Endothelial cell of umbilical vein (primary cell): ENCODE results near the gene KIRREL1. TPM values are rescaled to one million over a fixed set of nuclear protein-coding genes. Genes with fewer than 3 reads are reported as not detected.

Experiments used
- BruUV-seq: library from RNA; stranded (reverse); fragments of 400-500 nt; replicated peaks from 2 replicates; lab custom pipeline; 2021; lab: Mats Ljungman, UMichigan
- CTCF ChIA-PET: fragments of 300-600, 350-600 bp; sonication (Branson Sonifier 250); formaldehyde crosslinking; loops from one replicate; lab custom pipeline; 2021; ENCODE audit warnings: antibody characterized with exemption, inconsistent platforms; lab: Charles Lee
- POLR2A ChIA-PET: fragments of 300-600, 350-600 bp; sonication (Branson Sonifier 250); formaldehyde crosslinking; loops from one replicate; lab custom pipeline; 2021; ENCODE audit warnings: antibody characterized with exemption, inconsistent platforms; lab: Charles Lee
- DNase-seq: peaks from one replicate; pipeline ENCODE4 v3.0.0-alpha.2; 2011; ENCODE audit warnings: low read depth, low spot score
- FAIRE-seq: peaks from 2 replicates; lab custom pipeline; 2011; peaks lifted over from hg19 to GRCh38; lab: Jason Lieb, UNC
- H2AFZ ChIP-seq: 2 replicates; pipeline ENCODE4 v1.6.0; 2012; ENCODE audit warnings: low read depth, low read length, control low read depth, inconsistent platforms
- H3K27ac ChIP-seq: 2 replicates; pipeline ENCODE4 v1.5.1; 2011; ENCODE audit warnings: low read depth, mild to moderate bottlenecking, control low read depth, low read length, moderate library complexity; ENCODE audit not compliant: insufficient read depth
- H3K27me3 ChIP-seq, 2 experiments: 2 replicates each; pipeline versions ENCODE4 v1.6.0 to v1.6.1; 2011; ENCODE audit warnings: low read length in 2 of 2, mixed read lengths in 1 of 2; ENCODE audit not compliant: control insufficient read depth in 2 of 2, insufficient read depth in 2 of 2
- H3K36me3 ChIP-seq, 2 experiments: 2 replicates in 1 of 2; 3 replicates in 1 of 2; pipeline ENCODE4 v1.5.1; 2011; ENCODE audit warnings: low read length in 2 of 2, mild to moderate bottlenecking in 1 of 2, moderate library complexity in 1 of 2; ENCODE audit not compliant: control insufficient read depth in 2 of 2, insufficient read depth in 2 of 2; ENCODE audit errors: extremely low read depth in 1 of 2
- H3K4me1 ChIP-seq: 3 replicates; pipeline ENCODE4 v1.5.1; 2011; ENCODE audit warnings: mild to moderate bottlenecking, low read length; ENCODE audit not compliant: control insufficient read depth, insufficient read depth; ENCODE audit errors: extremely low read depth
- H3K4me2 ChIP-seq: 2 replicates; pipeline ENCODE4 v1.6.1; 2011; ENCODE audit warnings: low read length, control low read depth, mixed read lengths; ENCODE audit not compliant: insufficient read depth
- H3K4me3 ChIP-seq, 3 experiments: fragments of 200-600 bp in 1 of 3; sonication (generic), shearing (Covaris generic) in 1 of 3; replicated peaks in 1 of 3; 2 replicates each; pipeline ENCODE4 v1.5.1; 2011 to 2016; ENCODE audit warnings: control low read depth in 3 of 3, low read length in 3 of 3, mild to moderate bottlenecking in 2 of 3, inconsistent platforms in 1 of 3, low read depth in 1 of 3, moderate library complexity in 1 of 3; ENCODE audit not compliant: insufficient read depth in 1 of 3
- H3K79me2 ChIP-seq: 2 replicates; pipeline ENCODE4 v1.6.0; 2012; ENCODE audit warnings: low read length, inconsistent platforms; ENCODE audit not compliant: control insufficient read depth, insufficient read depth
- H3K9ac ChIP-seq: replicated peaks from 2 replicates; pipeline ENCODE3; 2011; ENCODE audit warnings: low read length, control low read depth; ENCODE audit not compliant: insufficient read depth; ENCODE audit errors: extremely low read depth
- H3K9me1 ChIP-seq: replicated peaks from 3 replicates; pipeline ENCODE4 v1.6.0; 2011; ENCODE audit warnings: mild to moderate bottlenecking, low read length; ENCODE audit not compliant: control insufficient read depth, insufficient read depth; ENCODE audit errors: extremely low read depth
- H3K9me3 ChIP-seq: replicated peaks from 2 replicates; pipeline ENCODE4 v1.5.1; 2012; ENCODE audit warnings: low read length, inconsistent platforms; ENCODE audit not compliant: control insufficient read depth, insufficient read depth
- H4K20me1 ChIP-seq: replicated peaks from 2 replicates; pipeline ENCODE3; 2011; ENCODE audit warnings: mild to moderate bottlenecking, low read length; ENCODE audit not compliant: control insufficient read depth, insufficient read depth; ENCODE audit errors: extremely low read depth
- CTCF ChIP-seq, 2 donors: IDR thresholded peaks; 1 replicate in 1 of 2; 2 replicates in 1 of 2; pipeline ENCODE4 v1.5.1; 2011; ENCODE audit warnings: low read length in 2 of 2, mild to moderate bottlenecking in 2 of 2, moderate library complexity in 2 of 2, control low read depth in 1 of 2, inconsistent platforms in 1 of 2, low read depth in 1 of 2; ENCODE audit not compliant: insufficient read depth in 1 of 2; ENCODE audit errors: extremely low read depth in 1 of 2
- FOS ChIP-seq: IDR thresholded peaks from 2 replicates; pipeline ENCODE4 v1.6.1; 2011; ENCODE audit warnings: mild to moderate bottlenecking, low read length, moderate library complexity, borderline replicate concordance; ENCODE audit not compliant: insufficient read depth
- GATA2 ChIP-seq: IDR thresholded peaks from 2 replicates; pipeline ENCODE4 v1.7.0; 2011; ENCODE audit warnings: low read depth, mild to moderate bottlenecking, moderate library complexity, mixed read lengths, low read length; ENCODE audit not compliant: insufficient read length, insufficient read depth
- MAX ChIP-seq: IDR thresholded peaks from 2 replicates; pipeline ENCODE4 v1.6.1; 2011; ENCODE audit not compliant: insufficient read depth, insufficient read length
- POLR2A ChIP-seq: IDR thresholded peaks from 2 replicates; pipeline ENCODE4 v1.6.1; 2012; ENCODE audit warnings: low read depth, mild to moderate bottlenecking, control low read depth, low read length
- dilution Hi-C: fragments of 300-500 bp; cut with MboI; formaldehyde crosslinking; loops from one replicate; pipeline ENCODE4 v1.15.0; 2019; ENCODE audit warnings: low sequenced_read_pairs; ENCODE audit not compliant: extremely low pct_ligation_motif_present
- intact Hi-C: fragments of 100-400 bp; cut with micrococcal nuclease; formaldehyde crosslinking; loops from one replicate; pipeline ENCODE4 v1.10.0; 2022
- polyA plus RNA-seq, 4 experiments: library from polyadenylated mRNA; depleted of rRNA in 3 of 4; stranded (reverse) in 3 of 4; unstranded in 1 of 4; fragments of >200 nt; gene quantifications; 2 replicates each; pipeline versions ENCODE4 v1.2.1 to v1.2.3, GENCODE V29; 2011 to 2012; ENCODE audit warnings: missing spikeins in 1 of 4
- total RNA-seq: library from RNA; stranded (reverse); gene quantifications from 2 replicates; pipeline ENCODE4 v1.2.3, GENCODE V29; 2021

Gene KIRREL1
- total and polyA plus RNA-seq, 2 donors (not counting 3 experiments of a cell fraction or from before 2014, with no cell fraction given), result 35.6 to 57.6 TPM

GRCh38 chr1:158105352-158106095, 112.1 kb downstream of the KIRREL1 start:
- TF ChIP-seq POLR2A, result no peak
- TF ChIP-seq CTCF (IDR thresholded peaks at IDR 0.05; ENCODE audit: extremely low read depth in 1 of 2, insufficient read depth in 1 of 2, low read depth in 1 of 2, low read length in 2 of 2), result no peak
- TF ChIP-seq GATA2, result no peak
- no peak for TF ChIP-seq MAX
- TF ChIP-seq FOS, result no peak
- FAIRE-seq (no peak), DNase-seq (no peak)
- Histone ChIP-seq H2AFZ (no peak overlapping the region), H3K4me1 (peaks cover 12% of the 10 kb centered on the region), H3K9me1 (no peaks in the 10 kb centered on the region), H3K27me3 (peaks cover 26 to 37% of the 10 kb centered on the region in 2 experiments), H3K27ac (no peak overlapping the region), H3K9me3 (no peaks in the 10 kb centered on the region), H3K9ac (no peak overlapping the region), H3K4me2 (no peak overlapping the region), H3K36me3 (no peaks in the 10 kb centered on the region), H4K20me1 (no peaks in the 10 kb centered on the region), H3K79me2 (no peaks in the 10 kb centered on the region), H3K4me3 (no peak overlapping the region)
- dilution Hi-C loops (no loop called here), intact Hi-C loops (no loop called here)
- BruUV-seq, result no TSS peak
- ChIA-PET CTCF (interaction anchor here (0.9 to 5.9 kb wide), 8 partner anchors 8 to 136 kb away, joined by 3 to 44 read pairs (median 10); no protein-coding TSS in a partner anchor), POLR2A (no interaction called here)
